Measurements from ENCODE around the gene KRT39.
"Not testable (repeated sequence)": the region's sequence is repeated elsewhere in the genome, so short reads cannot be mapped to it uniquely, and the experiment has no call there.

Gene KRT39

DNA sequence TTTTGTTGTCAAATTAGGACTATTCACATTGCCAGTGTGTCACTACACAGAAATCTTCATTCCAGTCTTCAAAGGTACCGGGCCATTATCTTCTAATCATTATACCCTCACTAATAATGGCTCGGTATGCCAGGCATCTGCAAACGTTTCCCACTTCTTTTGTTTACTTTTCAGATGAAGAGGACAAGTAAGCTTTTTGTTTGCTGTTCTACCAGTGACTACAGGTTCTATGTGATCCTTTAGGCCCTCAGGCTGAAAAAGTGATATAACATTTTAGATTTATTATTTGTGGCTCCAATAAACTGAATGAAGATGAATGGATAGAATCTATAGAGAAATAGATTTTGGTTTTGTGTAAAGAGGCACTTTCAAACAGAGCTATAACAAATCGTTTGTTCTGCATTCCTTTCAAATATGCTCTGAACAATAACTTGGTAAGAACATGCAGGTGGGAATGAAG, 42.6 kb upstream of the KRT39 start:
- TF ChIP-seq, protein P1, sequence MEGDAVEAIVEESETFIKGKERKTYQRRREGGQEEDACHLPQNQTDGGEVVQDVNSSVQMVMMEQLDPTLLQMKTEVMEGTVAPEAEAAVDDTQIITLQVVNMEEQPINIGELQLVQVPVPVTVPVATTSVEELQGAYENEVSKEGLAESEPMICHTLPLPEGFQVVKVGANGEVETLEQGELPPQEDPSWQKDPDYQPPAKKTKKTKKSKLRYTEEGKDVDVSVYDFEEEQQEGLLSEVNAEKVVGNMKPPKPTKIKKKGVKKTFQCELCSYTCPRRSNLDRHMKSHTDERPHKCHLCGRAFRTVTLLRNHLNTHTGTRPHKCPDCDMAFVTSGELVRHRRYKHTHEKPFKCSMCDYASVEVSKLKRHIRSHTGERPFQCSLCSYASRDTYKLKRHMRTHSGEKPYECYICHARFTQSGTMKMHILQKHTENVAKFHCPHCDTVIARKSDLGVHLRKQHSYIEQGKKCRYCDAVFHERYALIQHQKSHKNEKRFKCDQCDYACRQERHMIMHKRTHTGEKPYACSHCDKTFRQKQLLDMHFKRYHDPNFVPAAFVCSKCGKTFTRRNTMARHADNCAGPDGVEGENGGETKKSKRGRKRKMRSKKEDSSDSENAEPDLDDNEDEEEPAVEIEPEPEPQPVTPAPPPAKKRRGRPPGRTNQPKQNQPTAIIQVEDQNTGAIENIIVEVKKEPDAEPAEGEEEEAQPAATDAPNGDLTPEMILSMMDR (IDR thresholded peaks at IDR 0.05): no peak

DNA sequence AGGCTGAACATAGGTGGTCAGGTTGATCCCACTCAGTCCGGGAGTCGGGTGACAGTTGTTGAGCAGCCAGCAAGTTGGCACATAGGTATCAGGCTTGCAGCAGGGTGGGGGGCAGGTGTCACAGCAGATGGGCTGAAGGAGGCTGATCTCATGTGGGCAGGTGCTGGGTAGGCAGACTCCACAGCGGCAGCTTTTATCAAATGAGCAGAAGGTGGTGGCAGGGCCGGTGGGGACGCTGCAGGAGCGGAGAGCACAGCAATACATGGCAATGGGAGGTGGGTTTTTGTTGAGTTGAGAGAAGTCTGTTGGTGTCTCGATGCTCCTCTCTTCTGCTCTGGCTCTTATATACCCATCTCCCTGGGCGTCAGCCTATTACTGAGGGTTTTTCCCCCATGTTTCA, 42.1 kb upstream of the KRT39 start, which contains the start of gene KRTAP3-1:
Gene KRTAP3-1 (minus strand): TSS at position 318 of the 400 bp plus-strand sequence. CDS start 54 bp downstream, at position 264.
- TF ChIP-seq, protein P1 (IDR thresholded peaks at IDR 0.05): no peak

DNA sequence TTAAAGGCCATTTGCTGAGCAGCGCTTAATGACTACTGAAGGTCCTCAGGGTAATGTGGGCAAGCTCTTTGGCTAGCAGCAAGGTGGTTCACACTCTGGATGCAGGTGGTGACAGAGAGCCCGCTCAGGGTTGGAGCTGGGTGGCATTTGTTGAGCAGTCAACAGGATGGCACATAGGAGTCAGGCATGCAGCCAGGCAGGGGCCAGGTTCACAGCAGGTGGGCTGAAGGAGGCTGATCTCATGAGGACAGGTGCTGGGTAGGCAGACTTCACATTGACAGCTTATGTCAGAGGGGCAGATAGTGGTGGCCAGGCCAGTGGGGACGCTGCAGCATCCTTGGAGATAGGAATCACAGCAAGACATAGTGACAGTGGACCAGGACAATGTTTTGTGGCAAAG, 37.6 kb upstream of the KRT39 start:
- TF ChIP-seq, protein P1 (IDR thresholded peaks at IDR 0.05): no peak

DNA sequence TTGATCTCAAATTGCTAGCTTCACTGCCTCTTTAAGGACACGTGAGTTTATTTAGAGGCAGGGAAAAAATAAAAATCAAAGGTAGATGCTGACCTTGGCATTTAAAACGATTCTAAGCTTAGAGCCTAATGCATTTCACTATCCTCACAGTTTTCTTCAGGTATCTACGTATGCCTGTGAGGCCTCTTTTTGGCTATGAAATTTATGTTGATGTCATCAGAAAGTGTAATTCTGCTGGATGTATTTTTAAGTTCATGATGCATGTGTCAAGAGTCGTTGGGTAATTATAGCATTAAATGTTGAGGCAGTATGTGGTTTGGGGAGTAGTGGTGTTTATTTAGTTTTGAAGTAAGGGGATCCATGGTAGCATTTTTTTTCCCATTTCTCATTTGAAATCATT, 37.2 kb upstream of the KRT39 start:
- TF ChIP-seq, protein P1 (IDR thresholded peaks at IDR 0.05): no peak

DNA sequence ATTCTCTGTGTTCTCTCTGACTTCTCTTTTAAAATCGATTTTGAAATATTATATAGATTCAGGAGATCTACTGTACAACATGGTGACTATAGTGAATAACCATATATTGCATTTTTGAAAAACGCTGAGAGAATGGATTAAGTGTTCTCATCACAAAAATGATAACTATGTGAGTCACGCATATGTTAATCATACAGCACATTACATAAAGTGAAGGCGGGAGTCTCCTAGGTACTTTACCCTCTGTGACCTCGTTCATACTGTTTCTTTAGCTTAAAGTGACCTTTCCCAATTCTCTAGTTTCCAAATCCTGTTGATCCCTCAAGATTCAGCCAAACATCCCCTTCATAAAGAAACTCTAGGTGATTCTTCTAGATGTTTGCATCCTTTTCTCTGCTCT, 36.1 kb upstream of the KRT39 start:
- TF ChIP-seq, protein P1 (IDR thresholded peaks at IDR 0.05): no peak

DNA sequence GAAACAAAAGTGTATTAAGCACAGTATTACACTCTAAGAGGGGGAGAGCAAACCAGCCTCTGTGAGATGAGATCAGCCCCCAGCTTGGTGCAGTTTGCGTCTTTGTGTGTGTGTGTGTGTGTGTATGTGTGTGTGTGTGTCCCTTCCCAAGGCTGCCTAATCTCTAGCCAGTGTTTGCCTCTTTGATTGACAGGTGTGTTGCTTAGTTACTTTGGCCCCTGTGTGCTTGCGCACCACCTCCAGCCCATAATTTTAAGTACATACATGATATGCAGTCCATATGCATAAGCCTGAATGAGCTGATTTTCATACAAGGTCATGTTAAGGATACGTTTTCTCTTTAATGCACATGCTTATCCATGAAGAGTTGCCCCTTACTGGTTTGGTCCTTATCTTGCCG, 35.0 kb upstream of the KRT39 start:
- TF ChIP-seq, protein P1 (IDR thresholded peaks at IDR 0.05): no peak

DNA sequence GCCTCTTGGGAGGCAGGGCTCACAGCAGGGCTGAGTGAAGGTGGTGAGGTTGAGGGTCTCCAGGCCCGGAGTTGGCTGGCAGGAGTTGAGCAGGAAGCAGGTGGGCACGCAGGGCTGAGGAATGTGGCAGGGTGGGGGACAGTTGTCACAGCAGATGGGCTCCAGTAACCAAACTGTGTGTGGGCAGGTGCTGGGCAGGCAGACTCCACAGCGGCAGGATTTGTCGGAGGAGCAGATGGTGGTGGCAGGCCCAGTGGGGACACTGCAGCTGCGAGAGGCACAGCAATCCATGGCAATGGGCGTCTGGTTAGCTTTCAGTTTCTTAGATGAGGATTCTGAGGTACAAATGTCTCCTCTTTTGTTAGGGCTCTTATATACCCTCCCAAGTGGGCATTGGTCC, 32.8 kb upstream of the KRT39 start, which contains the start of gene KRTAP3-2:
Gene KRTAP3-2 (minus strand): TSS at position 344 of the 400 bp plus-strand sequence. CDS start 53 bp downstream, at position 291.
- TF ChIP-seq, protein P1 (IDR thresholded peaks at IDR 0.05): not testable (repeated sequence)

DNA sequence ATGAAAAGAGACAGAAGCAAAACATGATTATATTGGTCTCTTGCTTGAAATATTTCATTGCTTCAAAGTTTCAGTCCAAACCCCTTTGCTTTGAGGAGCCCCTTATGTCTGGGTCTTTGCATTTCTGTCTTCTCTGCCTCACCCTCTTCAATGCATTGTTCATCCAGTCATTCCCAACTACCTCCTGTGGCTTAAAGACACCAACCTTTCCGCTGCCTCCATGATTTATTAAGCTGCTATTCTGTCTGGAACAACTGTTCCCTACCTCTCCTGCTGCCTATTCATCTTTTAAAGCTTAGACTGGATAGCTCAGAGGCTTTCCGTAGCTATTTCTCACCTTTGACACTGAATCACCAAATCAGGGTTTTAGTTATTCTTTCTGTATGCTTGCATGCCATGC, 30.6 kb upstream of the KRT39 start:
- TF ChIP-seq, protein P1 (IDR thresholded peaks at IDR 0.05): no peak
